ENCODE data around the gene METRNL. TPM values are rescaled to one million over a fixed set of nuclear protein-coding genes. Genes with fewer than 3 reads are reported as not detected.
"Not testable (repeated sequence)": the region's sequence is repeated elsewhere in the genome, so short reads cannot be mapped to it uniquely, and the experiment has no call there.

The METRNL gene
- total RNA-seq, 4 donors from 2014 or later = 25.0 to 44.4 (median 35.8) TPM

DNA sequence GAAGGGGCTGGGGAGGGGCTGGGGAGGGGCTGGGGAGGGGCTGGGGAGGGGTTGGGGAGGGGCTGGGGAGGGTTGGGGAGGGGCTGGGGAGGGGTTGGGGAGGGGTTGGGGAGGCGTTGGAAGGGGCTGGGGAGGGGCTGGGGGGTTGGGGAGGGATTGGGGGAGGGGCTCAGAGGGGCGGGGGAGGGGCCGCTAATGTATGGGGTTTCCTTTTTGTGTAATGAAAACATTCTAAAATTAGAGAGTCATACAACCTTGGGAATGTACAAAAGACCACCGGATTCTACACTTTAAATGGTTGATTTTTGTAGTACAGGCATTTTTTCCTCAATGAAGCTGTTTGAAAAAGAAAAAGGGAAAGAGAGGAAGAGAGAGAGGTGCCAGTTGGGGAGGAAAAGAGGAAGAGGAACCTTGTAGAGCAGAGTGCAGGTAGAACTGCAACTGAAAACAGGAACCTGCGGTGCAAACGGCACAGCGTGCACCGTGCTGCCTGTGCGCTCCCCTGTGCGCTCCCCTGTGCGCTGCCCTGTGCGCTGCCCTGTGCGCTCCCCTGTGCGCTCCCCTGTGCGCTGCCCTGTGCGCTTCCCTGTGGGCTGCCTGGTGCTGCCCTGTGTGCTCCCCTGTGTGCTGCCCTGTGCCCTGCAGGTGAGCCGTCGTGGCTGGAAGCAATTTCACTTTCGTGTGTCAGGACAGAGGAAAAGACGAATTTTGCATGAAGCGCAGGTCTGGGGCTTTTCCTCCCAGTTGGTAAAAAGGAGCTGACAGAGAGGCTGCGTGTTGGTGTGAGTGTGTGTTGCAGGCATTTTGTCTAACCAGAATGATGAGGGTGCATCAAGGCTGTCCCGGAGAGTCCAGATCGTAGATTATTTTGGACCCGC lies 40.8 kb downstream of the METRNL start:
- DNase-seq = no peak
- intact Hi-C loops (cut with DNase I; ENCODE audit: low total_unique reads) = no loop called here
- Histone ChIP-seq H3K9me3 (no peaks in the 10 kb centered on the region), H3K4me1 (no peaks in the 10 kb centered on the region), H3K27me3 (no peaks in the 10 kb centered on the region), H3K4me3 (no peak overlapping the region), H3K36me3 (no peaks in the 10 kb centered on the region), H3K27ac (no peak overlapping the region)
- TF ChIP-seq POLR2A (IDR thresholded peaks at IDR 0.05) = no peak
- TF ChIP-seq, protein P1, sequence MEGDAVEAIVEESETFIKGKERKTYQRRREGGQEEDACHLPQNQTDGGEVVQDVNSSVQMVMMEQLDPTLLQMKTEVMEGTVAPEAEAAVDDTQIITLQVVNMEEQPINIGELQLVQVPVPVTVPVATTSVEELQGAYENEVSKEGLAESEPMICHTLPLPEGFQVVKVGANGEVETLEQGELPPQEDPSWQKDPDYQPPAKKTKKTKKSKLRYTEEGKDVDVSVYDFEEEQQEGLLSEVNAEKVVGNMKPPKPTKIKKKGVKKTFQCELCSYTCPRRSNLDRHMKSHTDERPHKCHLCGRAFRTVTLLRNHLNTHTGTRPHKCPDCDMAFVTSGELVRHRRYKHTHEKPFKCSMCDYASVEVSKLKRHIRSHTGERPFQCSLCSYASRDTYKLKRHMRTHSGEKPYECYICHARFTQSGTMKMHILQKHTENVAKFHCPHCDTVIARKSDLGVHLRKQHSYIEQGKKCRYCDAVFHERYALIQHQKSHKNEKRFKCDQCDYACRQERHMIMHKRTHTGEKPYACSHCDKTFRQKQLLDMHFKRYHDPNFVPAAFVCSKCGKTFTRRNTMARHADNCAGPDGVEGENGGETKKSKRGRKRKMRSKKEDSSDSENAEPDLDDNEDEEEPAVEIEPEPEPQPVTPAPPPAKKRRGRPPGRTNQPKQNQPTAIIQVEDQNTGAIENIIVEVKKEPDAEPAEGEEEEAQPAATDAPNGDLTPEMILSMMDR (IDR thresholded peaks at IDR 0.05) = no peak

GRCh38 chr17:83121473-83121872 lies 42.1 kb downstream of the METRNL start:
- H3K27me3 ChIP-seq; H3K4me1 ChIP-seq; DNase-seq; H3K36me3 ChIP-seq; H3K9me3 ChIP-seq; H3K4me3 ChIP-seq; intact Hi-C loops (cut with DNase I; ENCODE audit: low total_unique reads); H3K27ac ChIP-seq: not testable (repeated sequence)

DNA sequence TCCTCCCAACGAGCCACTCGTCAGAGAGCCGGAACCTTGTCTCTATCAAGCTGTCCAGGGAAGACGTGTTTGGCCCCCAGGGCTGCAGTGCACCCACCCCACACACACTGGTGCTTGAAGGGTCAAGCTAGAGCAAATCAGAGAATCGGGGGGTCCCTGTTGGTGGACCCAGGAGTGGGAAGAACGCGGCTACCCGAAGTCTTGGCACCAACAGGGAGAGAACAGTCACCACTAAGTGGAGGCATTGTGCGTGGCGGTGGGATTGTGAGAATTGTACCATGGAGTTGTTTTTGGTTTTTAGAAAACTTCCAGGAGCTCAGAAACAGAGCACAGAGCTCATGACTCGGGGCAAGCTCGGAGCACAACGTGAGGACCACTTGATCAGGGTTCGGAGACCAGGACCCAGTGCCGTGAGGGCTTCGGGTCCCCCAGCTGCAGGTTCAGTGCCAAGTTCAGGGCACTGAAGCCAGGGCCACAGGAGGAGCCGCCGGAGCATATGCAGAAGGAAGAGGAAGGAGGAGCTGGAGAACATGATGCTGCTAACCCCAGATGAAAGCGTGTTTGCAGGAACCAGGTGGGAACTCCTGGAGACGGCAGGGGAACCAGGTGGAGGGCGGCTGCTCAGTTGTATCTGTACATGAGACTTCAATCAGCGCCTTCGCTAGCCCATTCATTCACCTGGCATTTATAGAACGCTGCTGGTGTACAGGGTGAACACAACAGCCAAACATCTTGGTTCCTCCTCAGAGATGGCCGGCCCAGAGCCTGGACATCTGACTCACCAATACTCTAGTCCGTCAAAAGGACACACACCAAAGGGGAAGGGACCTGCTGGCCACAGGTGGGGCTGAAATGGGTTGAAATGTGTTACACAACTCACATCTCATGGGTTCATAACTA lies 42.8 kb downstream of the METRNL start:
- H3K36me3 ChIP-seq = no peaks in the 10 kb centered on the region
- intact Hi-C loops (cut with DNase I; ENCODE audit: low total_unique reads) = no loop called here
- no peaks in the 10 kb centered on the region for H3K4me1 ChIP-seq
- DNase-seq = no peak
- TF ChIP-seq, protein P1 (IDR thresholded peaks at IDR 0.05) = no peak
- TF ChIP-seq POLR2A (IDR thresholded peaks at IDR 0.05) = no peak
- H3K4me3 ChIP-seq = no peak overlapping the region
- no peaks in the 10 kb centered on the region for H3K27me3 ChIP-seq
- no peaks in the 10 kb centered on the region for H3K9me3 ChIP-seq
- H3K27ac ChIP-seq = no peak overlapping the region

- H3K4me1 ChIP-seq = no peaks in the 10 kb centered on the region
- no peak overlapping the region for H3K4me3 ChIP-seq
- H3K36me3 ChIP-seq = no peaks in the 10 kb centered on the region
- intact Hi-C loops (cut with DNase I; ENCODE audit: low total_unique reads) = no loop called here
- H3K27ac ChIP-seq = no peak overlapping the region
- H3K27me3 ChIP-seq = no peaks in the 10 kb centered on the region
- H3K9me3 ChIP-seq = no peaks in the 10 kb centered on the region
- no peak for DNase-seq
- TF ChIP-seq, protein P1 (IDR thresholded peaks at IDR 0.05) = no peak
- no peak for TF ChIP-seq POLR2A (IDR thresholded peaks at IDR 0.05)
Measured at GRCh38 chr17:83122834-83123233, 43.4 kb downstream of the METRNL start.

- Histone ChIP-seq H3K4me3 (no peak overlapping the region), H3K9me3 (no peaks in the 10 kb centered on the region), H3K27me3 (no peaks in the 10 kb centered on the region), H3K36me3 (no peaks in the 10 kb centered on the region), H3K27ac (no peak overlapping the region), H3K4me1 (no peaks in the 10 kb centered on the region)
- intact Hi-C loops (cut with DNase I; ENCODE audit: low total_unique reads) = no loop called here
- TF ChIP-seq, protein P1 (IDR thresholded peaks at IDR 0.05) = no peak
- no peak for TF ChIP-seq POLR2A (IDR thresholded peaks at IDR 0.05)
- DNase-seq = peak in 1 of 2 donors; percentile 13
Measured at GRCh38 chr17:83123896-83124801, 44.7 kb downstream of the METRNL start.

Measured in uterus (tissue), 4 donors.